Gastroesophageal sphincter (tissue), 4 donors: Measurements from ENCODE around the gene DMD. TPM values are rescaled to one million over a fixed set of nuclear protein-coding genes. Genes with fewer than 3 reads are reported as not detected.

Experiments used
- ATAC-seq: fragments of 150-250 bp; one replicate; pipeline ENCODE4 v1.9.1; 2016; ENCODE audit warnings: mild to moderate bottlenecking, moderate library complexity
- H3K27ac ChIP-seq, 4 donors: fragments of 200-600 bp; sonication (generic) in 3 of 4; 1 replicate in 3 of 4; 2 replicates in 1 of 4; pipeline ENCODE4 v1.5.1; 2016 to 2019
- H3K27me3 ChIP-seq: fragments of 200-600 bp; sonication (generic); one replicate; pipeline ENCODE4 v1.5.1; 2019
- H3K36me3 ChIP-seq, 2 donors: fragments of 200-600 bp; sonication (generic); one replicate each; pipeline ENCODE4 v1.5.1; 2019; ENCODE audit warnings: control low read depth in 1 of 2
- H3K4me1 ChIP-seq, 3 donors: fragments of 200-600 bp; sonication (generic); 1 replicate in 2 of 3; 2 replicates in 1 of 3; pipeline ENCODE4 v1.5.1; 2016 to 2019; ENCODE audit warnings: control low read depth in 2 of 3
- H3K4me3 ChIP-seq, 2 donors: fragments of 200-600 bp; sonication (generic); one replicate each; pipeline ENCODE4 v1.5.1; 2019; ENCODE audit warnings: mild to moderate bottlenecking in 1 of 2, moderate library complexity in 1 of 2
- H3K9me3 ChIP-seq, 3 donors: fragments of 200-600 bp; sonication (generic); one replicate each; pipeline ENCODE4 v1.5.1; 2017 to 2019; ENCODE audit warnings: control low read depth in 2 of 3
- EP300 ChIP-seq: sonication (generic); formaldehyde crosslinking; IDR thresholded peaks from one replicate; pipeline ENCODE4 v1.6.1; 2017; ENCODE audit warnings: antibody characterized with exemption, mild to moderate bottlenecking
- POLR2A ChIP-seq, 2 donors: fragments of 450-650 bp; IDR thresholded peaks; one replicate each; pipeline ENCODE4 v1.6.1; 2017; ENCODE audit warnings: antibody characterized with exemption in 2 of 2, mild to moderate bottlenecking in 2 of 2, moderate library complexity in 1 of 2
- POLR2AphosphoS5 ChIP-seq: sonication (generic); formaldehyde crosslinking; IDR thresholded peaks from one replicate; pipeline ENCODE4 v1.6.1; 2017; ENCODE audit warnings: antibody characterized with exemption
- WGBS, 2 donors: methylation state at CpG; one replicate each; pipeline ENCODE4 v1.1.5; 2018; ENCODE audit warnings: low coverage in 1 of 2; 5-methylcytosine and 5-hydroxymethylcytosine counted together
- total RNA-seq, 4 donors: library from RNA; depleted of rRNA; stranded (reverse); fragments of >200 nt; gene quantifications; one replicate each; pipeline ENCODE4 v1.1.0, GENCODE V29; 2016
- TF ChIP-seq, protein P1 (sequence below), 4 experiments: fragments of 200-600 bp in 2 of 4; fragments of 450-650 bp in 2 of 4; sonication (generic) in 1 of 4; IDR thresholded peaks; one replicate each; pipeline ENCODE4 v1.5.1; 2017 to 2019; ENCODE audit warnings: antibody characterized with exemption in 4 of 4, mild to moderate bottlenecking in 2 of 4, moderate library complexity in 2 of 4

The DMD gene
- total RNA-seq, 4 donors from 2014 or later: 111 to 225 (median 183) TPM

DNA sequence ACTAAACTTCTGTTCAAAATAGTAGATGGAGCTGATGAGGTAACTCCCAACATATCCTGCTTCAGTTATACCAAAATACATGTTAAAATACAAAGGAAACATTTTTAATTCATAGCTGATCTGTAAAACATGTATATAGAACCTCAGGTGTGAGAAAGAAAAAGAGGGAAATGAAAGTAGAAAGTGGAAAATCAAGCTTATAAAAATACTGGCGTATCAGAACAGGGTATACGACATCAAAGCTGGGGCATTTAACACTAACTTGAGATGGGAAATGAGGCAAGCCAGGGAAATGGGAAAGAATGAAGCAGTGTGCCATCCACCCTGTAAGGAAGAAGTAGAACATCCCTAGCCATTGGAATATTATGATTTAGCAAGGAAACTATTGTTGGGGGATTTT is 767.5 kb downstream of the DMD start:
- Histone ChIP-seq H3K27ac (no peak overlapping the region), H3K27me3 (no peaks in the 10 kb centered on the region), H3K4me3 (no peak overlapping the region), H3K9me3 (no peaks in the 10 kb centered on the region), H3K4me1 (no peaks in the 10 kb centered on the region), H3K36me3 (no peaks in the 10 kb centered on the region)
- 100% methylated on average over 1 of the region's 2 CpGs; no CpG with 5 or more reads in 1 of the 2 donors for WGBS, 2 donors
- ATAC-seq: no peak
- TF ChIP-seq POLR2A (IDR thresholded peaks at IDR 0.05) (no peak), POLR2AphosphoS5 (no peak), EP300 (no peak)
- TF ChIP-seq, protein P1, sequence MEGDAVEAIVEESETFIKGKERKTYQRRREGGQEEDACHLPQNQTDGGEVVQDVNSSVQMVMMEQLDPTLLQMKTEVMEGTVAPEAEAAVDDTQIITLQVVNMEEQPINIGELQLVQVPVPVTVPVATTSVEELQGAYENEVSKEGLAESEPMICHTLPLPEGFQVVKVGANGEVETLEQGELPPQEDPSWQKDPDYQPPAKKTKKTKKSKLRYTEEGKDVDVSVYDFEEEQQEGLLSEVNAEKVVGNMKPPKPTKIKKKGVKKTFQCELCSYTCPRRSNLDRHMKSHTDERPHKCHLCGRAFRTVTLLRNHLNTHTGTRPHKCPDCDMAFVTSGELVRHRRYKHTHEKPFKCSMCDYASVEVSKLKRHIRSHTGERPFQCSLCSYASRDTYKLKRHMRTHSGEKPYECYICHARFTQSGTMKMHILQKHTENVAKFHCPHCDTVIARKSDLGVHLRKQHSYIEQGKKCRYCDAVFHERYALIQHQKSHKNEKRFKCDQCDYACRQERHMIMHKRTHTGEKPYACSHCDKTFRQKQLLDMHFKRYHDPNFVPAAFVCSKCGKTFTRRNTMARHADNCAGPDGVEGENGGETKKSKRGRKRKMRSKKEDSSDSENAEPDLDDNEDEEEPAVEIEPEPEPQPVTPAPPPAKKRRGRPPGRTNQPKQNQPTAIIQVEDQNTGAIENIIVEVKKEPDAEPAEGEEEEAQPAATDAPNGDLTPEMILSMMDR (IDR thresholded peaks at IDR 0.05): no peak

DNA sequence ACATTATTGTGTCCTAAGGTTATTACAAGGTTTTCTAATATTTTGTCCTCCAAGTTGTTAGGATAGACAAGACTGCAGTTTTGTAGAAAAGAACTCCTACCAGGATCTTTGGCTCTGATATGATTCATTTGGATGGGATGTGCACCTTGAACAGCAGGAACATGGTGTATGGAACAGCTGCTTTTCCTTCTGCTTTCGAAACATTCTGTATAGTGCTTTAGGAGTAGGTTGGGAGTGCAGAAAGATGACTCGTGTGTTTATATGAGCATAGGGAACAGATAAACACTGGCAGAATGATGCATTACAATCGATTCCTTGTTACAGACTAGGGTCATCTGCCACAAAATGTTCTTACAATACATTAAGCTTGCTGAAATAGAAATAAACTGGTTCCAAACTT is 790.1 kb downstream of the DMD start:
- H3K9me3 ChIP-seq: no peaks in the 10 kb centered on the region
- TF ChIP-seq, protein P1 (IDR thresholded peaks at IDR 0.05): no peak
- TF ChIP-seq POLR2AphosphoS5: no peak
- no peak for TF ChIP-seq EP300
- no peak for TF ChIP-seq POLR2A (IDR thresholded peaks at IDR 0.05)
- 8 to 21% methylated on average over 3 of the region's 3 CpGs for WGBS, 2 donors
- H3K36me3 ChIP-seq: no peaks in the 10 kb centered on the region
- no peak for ATAC-seq
- H3K27me3 ChIP-seq: no peaks in the 10 kb centered on the region
- no peak overlapping the region for H3K27ac ChIP-seq
- H3K4me1 ChIP-seq: no peaks in the 10 kb centered on the region
- no peak overlapping the region for H3K4me3 ChIP-seq

DNA sequence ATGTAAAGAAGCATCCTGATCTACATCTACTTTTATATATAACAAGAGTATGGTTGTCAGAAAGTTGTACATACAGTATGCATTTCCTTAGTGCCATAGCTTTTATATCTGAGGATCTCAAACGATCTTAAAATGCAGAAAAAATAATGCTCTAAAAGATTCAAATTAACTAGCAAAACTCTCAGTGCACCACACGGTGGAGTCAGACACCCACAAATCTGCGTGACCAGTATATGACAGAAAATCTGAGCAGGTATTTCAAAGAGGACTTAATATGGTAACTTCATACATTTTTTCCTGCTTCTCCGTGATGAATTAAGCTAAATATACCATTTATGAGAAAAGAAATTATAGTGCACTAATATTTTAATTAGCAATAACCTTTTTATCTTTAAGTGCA is 803.0 kb downstream of the DMD start:
- H3K27me3 ChIP-seq: no peaks in the 10 kb centered on the region
- ATAC-seq: no peak
- no peak for TF ChIP-seq POLR2A (IDR thresholded peaks at IDR 0.05)
- no peak for TF ChIP-seq EP300
- no peak for TF ChIP-seq POLR2AphosphoS5
- TF ChIP-seq, protein P1 (IDR thresholded peaks at IDR 0.05): no peak
- no peak overlapping the region for H3K27ac ChIP-seq
- no peaks in the 10 kb centered on the region for H3K9me3 ChIP-seq
- H3K4me3 ChIP-seq: no peak overlapping the region
- H3K36me3 ChIP-seq: peaks cover 0 to 5% of the 10 kb centered on the region in 2 donors
- 39 to 53% methylated on average over 4 of the region's 4 CpGs for WGBS, 2 donors
- no peaks in the 10 kb centered on the region for H3K4me1 ChIP-seq

- no peak for ATAC-seq
- Histone ChIP-seq H3K4me1 (no peaks in the 10 kb centered on the region), H3K9me3 (no peaks in the 10 kb centered on the region), H3K27ac (no peak overlapping the region), H3K4me3 (no peak overlapping the region), H3K36me3 (no peaks in the 10 kb centered on the region), H3K27me3 (no peaks in the 10 kb centered on the region)
- WGBS, 2 donors: 58 to 81% methylated on average over 4 of the region's 4 CpGs
- TF ChIP-seq, protein P1 (IDR thresholded peaks at IDR 0.05): no peak
- TF ChIP-seq POLR2A (IDR thresholded peaks at IDR 0.05): no peak
- TF ChIP-seq EP300: no peak
- no peak for TF ChIP-seq POLR2AphosphoS5
Observed at GRCh38 chrX:32397562-32398216, 813.7 kb downstream of the DMD start.

DNA sequence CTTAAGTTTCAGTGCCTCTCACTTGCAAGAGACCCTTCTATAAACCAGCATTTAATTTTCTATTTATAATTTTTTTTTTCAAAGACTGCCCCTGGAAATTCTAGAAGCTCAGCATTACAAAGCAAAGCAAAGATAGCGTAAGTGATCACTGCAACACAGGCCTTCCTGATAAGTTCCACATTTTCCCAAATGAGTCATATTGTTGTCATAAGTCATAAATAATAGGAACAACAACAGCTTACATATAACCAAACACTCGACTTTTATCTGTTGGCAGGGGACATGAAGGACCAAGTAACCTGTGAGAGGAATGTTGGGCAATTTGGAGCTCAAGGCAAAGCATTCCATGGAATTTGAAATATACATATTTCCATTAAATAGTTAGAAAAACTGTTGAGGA is 815.5 kb downstream of the DMD start:
- TF ChIP-seq POLR2A (IDR thresholded peaks at IDR 0.05) (no peak), EP300 (no peak), POLR2AphosphoS5 (no peak)
- TF ChIP-seq, protein P1 (IDR thresholded peaks at IDR 0.05): no peak
- ATAC-seq: no peak
- Histone ChIP-seq H3K27me3 (no peaks in the 10 kb centered on the region), H3K4me1 (no peaks in the 10 kb centered on the region), H3K4me3 (no peak overlapping the region), H3K36me3 (no peaks in the 10 kb centered on the region), H3K9me3 (no peaks in the 10 kb centered on the region), H3K27ac (no peak overlapping the region)
- WGBS, 2 donors: 69 to 73% methylated on average over 2 of the region's 2 CpGs
